ENCODE results near the gene DOLPP1.

DOLPP1 gene

DNA sequence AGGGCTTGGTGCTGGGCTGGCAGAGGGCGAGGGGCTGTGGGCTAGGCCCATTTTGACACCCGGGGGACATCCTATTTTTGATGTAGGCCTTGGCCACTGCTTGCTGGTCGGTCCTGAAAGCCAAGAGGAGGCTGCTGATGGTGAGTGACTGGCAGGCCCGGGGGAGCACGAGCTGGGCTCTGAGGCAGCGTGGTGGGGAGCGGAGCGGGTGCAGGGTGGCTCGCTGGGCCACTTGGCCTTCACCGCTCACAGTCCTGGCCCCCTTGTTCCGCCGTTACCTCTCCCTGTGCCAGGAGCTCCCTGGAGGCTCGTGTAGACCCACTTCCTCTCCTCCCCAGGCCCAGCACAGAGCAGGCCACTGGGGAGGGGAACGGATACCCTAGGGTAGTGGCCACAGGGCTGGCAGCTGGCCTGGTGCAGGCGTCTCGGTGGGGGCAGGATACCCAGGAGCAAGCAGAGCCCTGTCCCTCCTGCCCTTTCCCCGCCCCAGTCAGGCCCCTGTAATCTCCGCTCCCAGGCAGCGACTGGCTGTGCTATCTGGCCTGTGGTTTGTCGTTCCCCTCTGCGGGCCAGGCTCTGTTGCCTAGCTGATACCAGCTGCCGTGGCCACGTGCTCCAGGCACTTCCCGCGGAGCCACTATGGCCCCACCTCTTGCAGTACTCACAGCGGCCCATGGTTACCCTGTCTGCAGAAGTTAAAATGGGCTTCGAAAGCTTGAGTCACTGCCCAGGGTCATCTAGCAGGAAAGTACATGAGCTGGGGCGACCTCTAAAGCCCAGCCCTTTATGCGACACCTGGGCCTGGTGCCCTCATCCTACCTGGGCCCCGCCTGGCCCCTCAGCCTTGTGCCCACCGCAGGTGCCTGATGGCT lies 11.7 kb upstream of the DOLPP1 start:
- Histone ChIP-seq H3K9ac (ENCODE audit: low read length) (no peak overlapping the region), H3F3A (ENCODE audit: insufficient read depth) (no peaks in the 10 kb centered on the region), H3K36me3 (ENCODE audit: low read length) (no peaks in the 10 kb centered on the region), H3K79me2 (ENCODE audit: insufficient read depth, low read length) (no peaks in the 10 kb centered on the region), H3K27ac (ENCODE audit: low read depth, low read length) (no peak overlapping the region), H3K9me2 (replicated peaks; ENCODE audit: insufficient read depth, low read length) (no peaks in the 10 kb centered on the region), H2AFZ (ENCODE audit: low read depth, low read length, severe bottlenecking) (no peak overlapping the region), H3K9me3 (ENCODE audit: insufficient read depth, low read length) (no peaks in the 10 kb centered on the region), H4K20me1 (ENCODE audit: low read depth, low read length) (no peaks in the 10 kb centered on the region), H3K27me3 (ENCODE audit: low read length) (no peaks in the 10 kb centered on the region), H3K4me2 (ENCODE audit: low read depth, low read length, poor library complexity, severe bottlenecking) (no peak overlapping the region), H3K4me3 (ENCODE audit: insufficient read depth, low read length, poor library complexity, severe bottlenecking) (no peak overlapping the region)
- TF ChIP-seq, protein P1, sequence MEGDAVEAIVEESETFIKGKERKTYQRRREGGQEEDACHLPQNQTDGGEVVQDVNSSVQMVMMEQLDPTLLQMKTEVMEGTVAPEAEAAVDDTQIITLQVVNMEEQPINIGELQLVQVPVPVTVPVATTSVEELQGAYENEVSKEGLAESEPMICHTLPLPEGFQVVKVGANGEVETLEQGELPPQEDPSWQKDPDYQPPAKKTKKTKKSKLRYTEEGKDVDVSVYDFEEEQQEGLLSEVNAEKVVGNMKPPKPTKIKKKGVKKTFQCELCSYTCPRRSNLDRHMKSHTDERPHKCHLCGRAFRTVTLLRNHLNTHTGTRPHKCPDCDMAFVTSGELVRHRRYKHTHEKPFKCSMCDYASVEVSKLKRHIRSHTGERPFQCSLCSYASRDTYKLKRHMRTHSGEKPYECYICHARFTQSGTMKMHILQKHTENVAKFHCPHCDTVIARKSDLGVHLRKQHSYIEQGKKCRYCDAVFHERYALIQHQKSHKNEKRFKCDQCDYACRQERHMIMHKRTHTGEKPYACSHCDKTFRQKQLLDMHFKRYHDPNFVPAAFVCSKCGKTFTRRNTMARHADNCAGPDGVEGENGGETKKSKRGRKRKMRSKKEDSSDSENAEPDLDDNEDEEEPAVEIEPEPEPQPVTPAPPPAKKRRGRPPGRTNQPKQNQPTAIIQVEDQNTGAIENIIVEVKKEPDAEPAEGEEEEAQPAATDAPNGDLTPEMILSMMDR (IDR thresholded peaks at IDR 0.05; ENCODE audit: insufficient read depth, low read length, poor library complexity, severe bottlenecking) = no peak
- no peak for TF ChIP-seq EZH2phosphoT487 (conservative IDR thresholded peaks at IDR 0.05; ENCODE audit: low read length)

DNA sequence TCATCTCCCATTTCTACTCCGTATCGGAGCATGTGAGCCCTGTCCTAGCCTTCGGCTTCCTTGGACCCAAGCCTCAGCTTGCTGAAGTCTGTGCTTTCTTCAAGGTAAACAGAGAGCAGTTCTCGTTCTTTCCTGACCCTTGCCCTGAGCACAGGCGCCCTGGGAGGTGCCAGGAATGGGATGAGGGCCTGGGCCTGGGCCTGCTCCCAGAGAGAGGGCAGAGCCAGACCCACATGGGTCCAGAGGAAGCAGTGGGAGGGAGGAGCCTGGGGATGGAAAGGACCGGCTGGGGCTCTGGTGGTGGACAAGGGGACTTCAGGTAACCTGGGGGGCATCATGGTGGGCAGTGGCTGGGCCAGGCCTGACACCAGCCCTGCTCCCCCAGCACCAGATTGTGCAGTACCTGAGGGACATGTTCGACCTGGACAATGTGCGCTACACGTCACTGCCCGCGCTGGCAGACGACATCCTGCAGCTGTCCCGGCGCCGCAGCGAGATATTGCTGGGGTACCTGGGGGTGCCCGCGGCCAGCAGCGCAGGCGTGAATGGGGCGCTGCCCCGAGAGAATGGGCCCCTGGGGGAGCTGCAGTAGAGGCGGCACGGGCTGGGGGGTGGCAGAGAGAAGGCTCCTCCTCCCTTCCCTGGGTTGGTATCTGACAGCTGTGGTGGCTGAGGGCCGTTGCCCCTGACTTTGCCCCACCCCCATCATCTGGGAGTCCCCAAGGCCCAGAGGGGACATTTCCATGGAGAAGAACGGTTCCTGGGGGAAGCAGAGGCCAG lies 10.9 kb upstream of the DOLPP1 start:
- H3K9me2 ChIP-seq (replicated peaks; ENCODE audit: insufficient read depth, low read length) = no peaks in the 10 kb centered on the region
- no peaks in the 10 kb centered on the region for H3K27me3 ChIP-seq (ENCODE audit: low read length)
- no peak overlapping the region for H3K4me2 ChIP-seq (ENCODE audit: low read depth, low read length, poor library complexity, severe bottlenecking)
- TF ChIP-seq, protein P1 (IDR thresholded peaks at IDR 0.05; ENCODE audit: insufficient read depth, low read length, poor library complexity, severe bottlenecking) = no peak
- no peak for TF ChIP-seq EZH2phosphoT487 (conservative IDR thresholded peaks at IDR 0.05; ENCODE audit: low read length)
- no peaks in the 10 kb centered on the region for H3K9me3 ChIP-seq (ENCODE audit: insufficient read depth, low read length)
- H3K4me3 ChIP-seq (ENCODE audit: insufficient read depth, low read length, poor library complexity, severe bottlenecking) = no peak overlapping the region
- H3K9ac ChIP-seq (ENCODE audit: low read length) = no peak overlapping the region
- no peaks in the 10 kb centered on the region for H4K20me1 ChIP-seq (ENCODE audit: low read depth, low read length)
- H3K36me3 ChIP-seq (ENCODE audit: low read length) = no peaks in the 10 kb centered on the region
- H3K27ac ChIP-seq (ENCODE audit: low read depth, low read length) = no peak overlapping the region
- no peaks in the 10 kb centered on the region for H3F3A ChIP-seq (ENCODE audit: insufficient read depth)
- H3K79me2 ChIP-seq (ENCODE audit: insufficient read depth, low read length) = no peaks in the 10 kb centered on the region
- H2AFZ ChIP-seq (ENCODE audit: low read depth, low read length, severe bottlenecking) = no peak overlapping the region

DNA sequence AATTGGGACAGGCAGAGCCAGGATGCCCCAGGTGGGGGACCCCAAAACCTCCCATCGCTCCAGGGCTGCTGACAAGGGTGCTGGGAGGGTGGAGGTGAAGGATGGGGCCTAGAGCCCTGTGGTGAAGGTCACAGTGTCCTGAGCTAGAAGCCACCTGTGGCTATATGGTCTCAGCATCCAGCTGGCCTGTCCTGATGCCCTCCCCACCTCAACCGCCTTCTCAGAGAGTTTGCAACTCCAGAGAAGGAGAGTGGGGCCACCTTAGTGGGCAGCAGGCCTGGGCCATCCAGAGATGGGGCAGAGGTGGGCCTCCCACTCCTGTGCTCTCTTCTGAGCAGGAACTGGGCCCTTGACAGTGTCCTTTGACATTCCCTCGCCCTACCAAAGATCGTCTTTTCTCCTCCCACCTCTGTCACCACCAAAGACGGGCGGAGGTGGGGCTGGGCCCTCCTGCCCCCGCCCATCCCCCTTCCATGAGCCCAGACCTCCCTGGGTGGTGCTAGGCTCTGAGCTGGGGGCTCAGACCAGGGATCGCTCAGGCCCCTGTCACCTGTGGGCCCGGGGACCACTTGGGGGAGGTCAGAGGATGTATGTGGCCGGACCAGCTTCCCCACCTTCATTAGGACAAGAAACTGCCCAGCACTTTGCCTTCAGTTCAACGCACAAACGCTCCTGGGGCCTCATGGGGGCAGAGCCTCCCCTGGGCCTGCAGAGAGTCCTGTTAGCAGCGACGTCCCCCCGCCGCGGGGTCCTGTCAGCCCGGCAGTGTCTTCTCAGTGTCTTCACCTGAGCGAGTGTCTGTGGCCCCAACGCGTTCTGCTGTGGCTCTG lies 10.0 kb upstream of the DOLPP1 start:
- H3K27ac ChIP-seq (ENCODE audit: low read depth, low read length) = no peak overlapping the region
- H3K27me3 ChIP-seq (ENCODE audit: low read length) = no peaks in the 10 kb centered on the region
- no peak overlapping the region for H3K9ac ChIP-seq (ENCODE audit: low read length)

More for the DNA sequence above, 10.0 kb upstream of the DOLPP1 start:
- H4K20me1 ChIP-seq (ENCODE audit: low read depth, low read length) = no peaks in the 10 kb centered on the region
- no peak overlapping the region for H3K4me2 ChIP-seq (ENCODE audit: low read depth, low read length, poor library complexity, severe bottlenecking)
- no peaks in the 10 kb centered on the region for H3K79me2 ChIP-seq (ENCODE audit: insufficient read depth, low read length)
- H3K4me3 ChIP-seq (ENCODE audit: insufficient read depth, low read length, poor library complexity, severe bottlenecking) = no peak overlapping the region
- no peak for TF ChIP-seq EZH2phosphoT487 (conservative IDR thresholded peaks at IDR 0.05; ENCODE audit: low read length)
- TF ChIP-seq, protein P1 (IDR thresholded peaks at IDR 0.05; ENCODE audit: insufficient read depth, low read length, poor library complexity, severe bottlenecking) = no peak
- no peaks in the 10 kb centered on the region for H3K9me3 ChIP-seq (ENCODE audit: insufficient read depth, low read length)
- H2AFZ ChIP-seq (ENCODE audit: low read depth, low read length, severe bottlenecking) = no peak overlapping the region
- H3K36me3 ChIP-seq (ENCODE audit: low read length) = no peaks in the 10 kb centered on the region
- no peaks in the 10 kb centered on the region for H3F3A ChIP-seq (ENCODE audit: insufficient read depth)
- no peaks in the 10 kb centered on the region for H3K9me2 ChIP-seq (replicated peaks; ENCODE audit: insufficient read depth, low read length)

All from SU-DHL-6 (cell line).